ENCODE results near the gene KLF13.

Gene KLF13

DNA sequence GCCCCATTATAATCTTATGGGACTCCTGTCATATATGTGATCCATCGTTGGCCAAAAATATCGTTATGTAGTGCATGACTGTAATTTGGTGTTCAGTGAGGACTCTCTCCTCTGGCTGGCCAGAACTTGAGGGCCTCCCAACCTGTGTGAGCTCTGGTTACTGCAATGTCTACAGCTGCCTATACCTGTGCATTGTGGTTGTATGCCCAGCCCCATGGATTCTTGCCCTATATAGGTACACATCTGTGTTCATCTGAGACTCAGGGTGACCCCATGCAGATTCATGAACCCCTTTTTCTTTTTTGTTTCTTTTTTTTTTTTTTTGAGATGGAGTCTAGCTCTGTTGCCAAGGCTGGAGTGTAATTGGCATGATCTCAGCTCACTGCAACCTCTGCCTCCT, 32.6 kb upstream of the KLF13 start:
- peaks cover 4% of the 10 kb centered on the region for H3K4me1 Mint-ChIP-seq
- H3K27me3 Mint-ChIP-seq: peaks cover 3% of the 10 kb centered on the region
- no peaks in the 10 kb centered on the region for H3K9me3 Mint-ChIP-seq
- H3K36me3 Mint-ChIP-seq: peaks cover 2% of the 10 kb centered on the region
- no peak overlapping the region for H3K4me3 Mint-ChIP-seq
- DNase-seq (ENCODE audit: low spot score in 2 of 2): peak in 1 of 2 donors; percentile 4
- ATAC-seq (ENCODE audit: low read depth): no peak
- H3K27ac Mint-ChIP-seq: no peak overlapping the region

DNA sequence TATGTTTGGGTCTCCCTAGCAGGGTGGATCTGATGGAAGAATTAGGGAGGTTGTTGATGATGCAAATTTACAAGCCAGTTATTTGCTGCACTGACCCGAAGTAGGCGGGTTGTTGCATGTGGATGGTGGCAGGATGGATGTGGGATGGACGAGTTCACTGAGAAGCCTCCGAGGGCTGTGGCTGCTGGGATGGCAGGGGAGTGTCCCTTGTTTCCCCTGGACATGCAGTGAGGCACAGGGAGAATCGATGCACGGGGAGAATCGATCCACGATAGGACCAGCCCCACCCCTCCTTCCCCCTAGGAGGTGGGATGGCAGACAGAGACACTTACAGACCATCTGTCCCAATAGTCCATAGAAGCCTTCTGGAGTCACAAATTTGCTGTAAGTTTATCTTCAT, 31.0 kb upstream of the KLF13 start:
- Mint-ChIP-seq H3K27me3 (peaks cover 3% of the 10 kb centered on the region), H3K27ac (no peak overlapping the region), H3K36me3 (peaks cover 2% of the 10 kb centered on the region), H3K4me1 (peaks cover 4% of the 10 kb centered on the region), H3K9me3 (no peaks in the 10 kb centered on the region), H3K4me3 (no peak overlapping the region)
- DNase-seq (ENCODE audit: low spot score in 2 of 2) (peak in 1 of 2 donors; percentile 5), ATAC-seq (ENCODE audit: low read depth) (no peak)

DNA sequence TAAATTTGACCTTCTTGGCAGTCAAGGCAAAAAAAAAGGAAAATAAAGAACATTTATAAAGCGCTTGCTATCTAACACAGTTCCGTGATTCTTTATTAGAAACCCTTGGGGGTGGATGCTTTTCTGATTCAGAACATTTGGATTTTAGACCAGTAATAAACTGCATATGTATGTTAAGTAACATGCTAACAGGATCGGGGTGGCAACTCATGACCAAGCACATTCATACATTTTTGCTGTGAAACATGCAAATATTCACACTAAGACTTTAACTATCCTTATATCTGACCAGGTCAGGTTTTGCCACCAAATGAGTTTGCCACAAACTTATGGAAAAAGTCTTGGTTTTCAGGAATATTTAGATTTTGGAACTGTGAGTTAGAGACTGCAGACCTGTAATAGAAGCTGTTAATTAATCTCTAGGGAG, 30.4 kb upstream of the KLF13 start:
- Mint-ChIP-seq H3K9me3 (no peaks in the 10 kb centered on the region), H3K36me3 (peaks cover under 1% of the 10 kb centered on the region), H3K27me3 (peaks cover 3% of the 10 kb centered on the region), H3K27ac (no peak overlapping the region), H3K4me1 (peaks cover 2% of the 10 kb centered on the region), H3K4me3 (no peak overlapping the region)
- ATAC-seq (ENCODE audit: low read depth) (no peak), DNase-seq (ENCODE audit: low spot score in 2 of 2) (no peak)

DNA sequence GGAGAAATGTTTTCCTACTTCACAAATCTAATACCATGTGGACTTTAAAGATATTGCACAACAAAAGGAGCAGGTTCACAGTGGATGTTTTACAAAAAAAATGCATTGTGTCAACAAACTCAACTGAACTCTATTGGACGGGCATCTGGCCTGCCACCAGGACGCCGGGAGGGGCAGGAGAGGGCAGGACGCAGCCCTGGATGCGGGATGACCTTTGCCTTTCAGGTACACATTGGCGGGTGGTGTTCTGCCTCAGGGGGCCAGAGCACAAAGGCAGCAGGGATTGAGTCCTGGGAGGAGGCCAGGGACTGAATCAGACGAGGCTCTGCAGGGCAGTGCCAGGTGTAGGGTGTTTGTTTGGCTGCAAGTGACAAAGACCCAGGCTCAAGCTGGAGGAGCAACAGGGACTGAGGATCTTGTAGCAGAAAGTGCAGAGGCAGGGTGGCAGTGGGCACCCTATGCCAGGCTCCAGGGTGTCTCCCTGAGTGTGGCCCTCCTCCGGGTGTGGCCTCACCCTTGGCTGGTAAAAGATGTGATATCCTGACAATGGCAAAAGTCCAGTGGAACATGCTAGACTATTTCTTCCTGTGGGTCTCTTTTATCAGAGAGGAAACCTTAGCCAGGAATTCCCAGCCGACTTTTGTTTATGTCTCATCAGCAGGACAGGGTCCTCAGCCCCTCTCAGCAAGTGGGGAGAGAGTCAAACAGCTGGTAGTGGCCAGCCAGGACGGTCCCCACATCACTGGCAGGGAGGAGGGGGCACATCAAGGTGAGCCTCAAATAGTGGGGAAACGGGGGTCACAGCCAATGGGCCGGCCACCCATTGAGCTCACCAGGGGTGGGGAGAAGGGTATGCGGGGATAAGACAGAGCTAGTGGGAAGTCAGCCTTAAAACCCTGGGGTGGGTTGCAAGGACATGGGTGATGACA, 29.7 kb upstream of the KLF13 start:
- Mint-ChIP-seq H3K27me3 (peaks cover 3% of the 10 kb centered on the region), H3K9me3 (no peaks in the 10 kb centered on the region), H3K4me1 (peaks cover 3% of the 10 kb centered on the region), H3K27ac (no peak overlapping the region), H3K36me3 (no peaks in the 10 kb centered on the region), H3K4me3 (no peak overlapping the region)
- DNase-seq (ENCODE audit: low spot score in 2 of 2): peak in 1 of 2 donors; percentile 6
- no peak for ATAC-seq (ENCODE audit: low read depth)

DNA sequence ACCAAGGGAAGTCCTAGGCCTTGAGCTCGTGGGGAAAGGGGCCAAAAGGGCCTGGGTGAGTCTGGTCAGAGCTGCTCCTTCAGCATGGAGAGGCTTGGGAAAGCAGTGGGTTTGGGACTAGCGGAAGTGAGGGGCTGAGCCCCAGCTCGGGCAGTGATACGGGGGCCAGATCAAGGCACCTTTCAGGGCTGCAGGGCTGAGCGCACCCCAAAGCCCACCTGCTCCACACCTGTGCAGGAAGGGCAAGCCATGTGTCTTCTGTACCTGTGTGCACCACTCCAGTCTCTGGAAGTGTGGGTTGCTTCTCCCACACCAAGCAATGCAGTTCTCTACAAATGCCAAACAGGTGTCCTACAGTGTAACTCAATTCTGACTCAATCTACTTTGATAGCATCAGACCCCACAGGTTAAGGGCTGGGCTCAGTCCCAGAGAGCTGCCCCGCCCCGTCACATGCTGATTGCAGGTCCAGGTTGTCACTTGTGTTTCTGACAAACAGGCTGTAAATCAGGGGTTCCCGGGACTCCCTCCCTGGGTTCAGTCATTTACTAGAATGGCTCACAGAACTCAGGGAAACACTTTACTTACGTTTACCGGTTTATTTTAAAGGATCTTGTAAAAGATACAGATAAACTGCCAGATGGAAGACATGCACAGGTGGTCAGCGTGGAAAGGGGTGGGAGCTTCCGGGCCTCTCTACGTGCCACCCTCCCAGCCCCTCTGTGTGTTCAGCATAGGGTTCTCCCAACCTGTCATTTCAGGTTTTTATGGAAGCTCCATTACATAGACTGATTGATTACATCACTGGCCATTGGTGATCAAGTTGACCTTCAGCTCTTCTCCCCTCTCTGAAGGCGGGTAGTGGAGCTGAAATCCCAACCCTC, 28.8 kb upstream of the KLF13 start:
- Mint-ChIP-seq H3K27ac (no peak overlapping the region), H3K9me3 (no peaks in the 10 kb centered on the region), H3K36me3 (no peaks in the 10 kb centered on the region), H3K4me1 (peaks cover 10% of the 10 kb centered on the region), H3K27me3 (no peaks in the 10 kb centered on the region), H3K4me3 (no peak overlapping the region)
- DNase-seq (ENCODE audit: low spot score in 2 of 2) (peak in 1 of 2 donors; percentile 6), ATAC-seq (ENCODE audit: low read depth) (no peak)

DNA sequence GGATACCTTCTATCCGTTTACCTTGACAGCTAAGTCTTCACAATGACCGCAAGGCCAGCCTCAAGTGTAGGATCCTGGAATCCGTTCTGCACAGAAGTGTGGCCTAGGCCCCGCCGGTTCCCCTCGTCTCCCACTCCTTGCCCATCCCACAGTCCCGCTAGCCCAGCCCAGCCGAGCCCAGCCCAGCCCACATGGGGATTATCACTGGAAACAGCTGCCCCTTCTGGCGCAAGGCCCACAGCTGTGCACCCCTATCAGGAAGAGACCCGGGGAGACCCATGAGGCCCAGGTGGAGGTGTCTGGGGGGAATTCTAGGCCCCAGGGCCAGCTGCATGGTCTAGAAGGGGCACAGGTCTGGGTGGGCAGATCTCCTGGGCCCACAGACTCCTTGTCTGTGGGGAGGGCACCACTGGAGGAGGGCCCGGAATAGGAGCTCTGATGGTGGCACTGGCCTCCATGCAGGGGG, 27.9 kb upstream of the KLF13 start:
- H3K4me3 Mint-ChIP-seq: no peak overlapping the region
- peaks cover 15% of the 10 kb centered on the region for H3K4me1 Mint-ChIP-seq
- no peak for ATAC-seq (ENCODE audit: low read depth)
- no peaks in the 10 kb centered on the region for H3K27me3 Mint-ChIP-seq
- no peaks in the 10 kb centered on the region for H3K36me3 Mint-ChIP-seq
- H3K9me3 Mint-ChIP-seq: no peaks in the 10 kb centered on the region
- DNase-seq (ENCODE audit: low spot score in 2 of 2): peak in 1 of 2 donors; percentile 7
- no peak overlapping the region for H3K27ac Mint-ChIP-seq

DNA sequence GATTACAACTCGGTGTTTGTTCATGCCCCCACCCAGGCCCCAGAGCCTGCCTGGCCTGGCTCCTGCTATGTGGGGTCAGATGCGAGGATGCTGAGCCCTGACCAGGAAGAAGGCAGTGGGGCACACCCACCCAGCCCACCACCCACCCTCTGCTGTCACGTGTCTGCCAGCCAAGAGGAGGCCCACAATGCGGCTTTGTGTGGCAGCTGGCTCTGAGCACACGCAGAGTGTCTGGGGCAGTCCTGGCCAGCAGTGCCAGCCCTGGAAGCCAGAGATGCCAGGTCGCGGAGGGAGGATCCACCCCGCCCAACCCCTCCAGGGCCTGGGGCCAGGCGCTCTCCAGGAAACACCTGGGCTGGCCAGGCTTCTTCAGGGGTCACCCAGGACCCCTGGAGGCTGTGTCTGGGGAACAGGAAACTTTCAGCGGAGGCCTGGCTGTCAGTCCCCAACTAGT, 26.4 kb upstream of the KLF13 start:
- Mint-ChIP-seq H3K27me3 (no peaks in the 10 kb centered on the region), H3K4me1 (peaks cover 20% of the 10 kb centered on the region), H3K27ac (no peak overlapping the region), H3K36me3 (no peaks in the 10 kb centered on the region), H3K9me3 (no peaks in the 10 kb centered on the region), H3K4me3 (no peak overlapping the region)
- ATAC-seq (ENCODE audit: low read depth): no peak
- DNase-seq (ENCODE audit: low spot score in 2 of 2): peak in 1 of 2 donors; percentile 5

DNA sequence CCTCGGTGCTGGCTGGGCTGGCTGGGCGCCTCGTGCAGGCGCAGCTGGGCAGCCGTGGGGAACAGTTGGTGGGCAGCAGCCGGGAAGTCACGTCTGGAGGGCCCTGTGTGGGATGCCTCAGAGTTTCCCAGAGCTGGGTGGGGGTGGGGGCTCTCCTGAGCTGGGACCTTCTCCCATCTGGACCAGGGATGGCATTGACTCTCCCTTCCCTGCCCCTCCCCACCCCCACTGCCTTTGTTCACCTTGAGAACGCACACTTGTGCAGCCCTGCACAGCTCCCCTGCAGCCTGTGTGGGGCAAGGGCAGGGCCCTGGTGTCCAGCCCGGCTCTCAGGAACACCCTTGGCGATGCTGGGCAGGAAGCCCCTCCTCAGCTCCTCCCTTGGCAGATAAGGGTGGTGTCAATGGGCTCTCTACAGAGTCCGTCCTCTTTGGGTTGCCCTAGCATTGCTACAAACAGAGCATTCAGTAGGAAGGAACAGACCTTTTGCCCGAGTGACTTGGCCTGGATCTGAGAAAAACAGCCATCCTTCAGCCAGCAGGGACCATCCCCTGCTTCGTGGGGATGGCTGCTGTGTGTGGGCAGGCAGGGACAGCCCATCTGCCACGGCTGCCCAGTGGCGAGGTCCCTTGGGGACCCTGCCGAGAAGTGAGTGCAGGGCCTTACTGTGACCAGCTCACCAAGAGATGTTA, 25.5 kb upstream of the KLF13 start:
- ATAC-seq (ENCODE audit: low read depth) (no peak), DNase-seq (ENCODE audit: low spot score in 2 of 2) (peak in 1 of 2 donors; percentile 10)
- Mint-ChIP-seq H3K27ac (no peak overlapping the region), H3K4me3 (no peak overlapping the region), H3K36me3 (no peaks in the 10 kb centered on the region), H3K9me3 (no peaks in the 10 kb centered on the region), H3K27me3 (no peaks in the 10 kb centered on the region), H3K4me1 (peaks cover 20% of the 10 kb centered on the region)

DNA sequence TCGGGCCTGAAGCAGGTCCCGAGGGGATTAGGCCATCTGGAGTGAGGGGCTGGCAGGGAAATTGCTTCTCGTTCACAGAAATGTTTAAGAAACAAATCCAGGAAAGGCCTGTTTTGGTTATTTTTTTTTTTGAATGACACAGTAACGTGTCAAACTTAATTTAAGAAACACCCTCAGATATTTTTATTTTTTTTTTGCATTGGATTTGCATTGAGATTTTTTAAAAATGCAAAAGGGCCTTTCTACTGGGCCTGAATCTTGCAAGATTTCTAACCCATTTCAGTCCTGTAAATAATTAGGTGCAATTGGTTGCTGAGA, 25.0 kb upstream of the KLF13 start:
- DNase-seq (ENCODE audit: low spot score in 2 of 2) (no peak), ATAC-seq (ENCODE audit: low read depth) (no peak)
- Mint-ChIP-seq H3K27me3 (no peaks in the 10 kb centered on the region), H3K4me3 (no peak overlapping the region), H3K36me3 (no peaks in the 10 kb centered on the region), H3K4me1 (peaks cover 20% of the 10 kb centered on the region), H3K27ac (no peak overlapping the region), H3K9me3 (no peaks in the 10 kb centered on the region)

DNA sequence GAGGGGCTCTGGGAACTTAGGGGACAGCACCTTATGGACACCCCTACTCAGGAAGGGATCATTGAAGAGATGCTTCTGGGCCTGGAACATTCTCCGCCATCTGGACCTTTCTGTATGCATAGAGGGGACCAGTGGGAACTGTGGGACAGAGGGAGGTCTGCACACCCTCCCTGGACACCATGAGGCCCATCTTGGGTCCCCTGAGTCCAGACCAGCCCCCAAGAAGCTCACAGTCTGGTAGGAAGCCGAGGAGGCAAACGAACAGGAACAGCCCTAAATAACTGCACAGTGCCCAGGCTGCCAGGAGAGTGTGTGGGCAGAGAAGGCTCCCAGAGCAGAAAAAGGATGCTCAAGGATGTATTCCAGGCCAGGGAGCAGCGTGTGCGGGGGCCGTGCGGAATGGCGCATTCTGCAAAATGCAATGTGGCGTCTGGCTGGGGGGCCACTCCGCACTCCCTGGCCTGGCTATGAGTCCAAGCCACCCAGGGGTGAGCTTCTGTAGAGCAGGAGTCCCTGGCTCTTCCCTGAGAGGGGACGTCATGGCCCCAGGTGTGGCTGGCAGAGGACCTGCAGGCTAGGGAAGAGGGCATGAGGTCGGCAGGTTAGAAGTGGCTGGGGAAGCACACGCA, 24.5 kb upstream of the KLF13 start:
- Mint-ChIP-seq H3K4me3 (no peak overlapping the region), H3K27ac (peak overlapping the region; percentile 9), H3K36me3 (no peaks in the 10 kb centered on the region), H3K27me3 (no peaks in the 10 kb centered on the region), H3K9me3 (no peaks in the 10 kb centered on the region), H3K4me1 (peaks cover 21% of the 10 kb centered on the region)
- no peak for ATAC-seq (ENCODE audit: low read depth)
- peak in 1 of 2 donors; percentile 9 for DNase-seq (ENCODE audit: low spot score in 2 of 2)

DNA sequence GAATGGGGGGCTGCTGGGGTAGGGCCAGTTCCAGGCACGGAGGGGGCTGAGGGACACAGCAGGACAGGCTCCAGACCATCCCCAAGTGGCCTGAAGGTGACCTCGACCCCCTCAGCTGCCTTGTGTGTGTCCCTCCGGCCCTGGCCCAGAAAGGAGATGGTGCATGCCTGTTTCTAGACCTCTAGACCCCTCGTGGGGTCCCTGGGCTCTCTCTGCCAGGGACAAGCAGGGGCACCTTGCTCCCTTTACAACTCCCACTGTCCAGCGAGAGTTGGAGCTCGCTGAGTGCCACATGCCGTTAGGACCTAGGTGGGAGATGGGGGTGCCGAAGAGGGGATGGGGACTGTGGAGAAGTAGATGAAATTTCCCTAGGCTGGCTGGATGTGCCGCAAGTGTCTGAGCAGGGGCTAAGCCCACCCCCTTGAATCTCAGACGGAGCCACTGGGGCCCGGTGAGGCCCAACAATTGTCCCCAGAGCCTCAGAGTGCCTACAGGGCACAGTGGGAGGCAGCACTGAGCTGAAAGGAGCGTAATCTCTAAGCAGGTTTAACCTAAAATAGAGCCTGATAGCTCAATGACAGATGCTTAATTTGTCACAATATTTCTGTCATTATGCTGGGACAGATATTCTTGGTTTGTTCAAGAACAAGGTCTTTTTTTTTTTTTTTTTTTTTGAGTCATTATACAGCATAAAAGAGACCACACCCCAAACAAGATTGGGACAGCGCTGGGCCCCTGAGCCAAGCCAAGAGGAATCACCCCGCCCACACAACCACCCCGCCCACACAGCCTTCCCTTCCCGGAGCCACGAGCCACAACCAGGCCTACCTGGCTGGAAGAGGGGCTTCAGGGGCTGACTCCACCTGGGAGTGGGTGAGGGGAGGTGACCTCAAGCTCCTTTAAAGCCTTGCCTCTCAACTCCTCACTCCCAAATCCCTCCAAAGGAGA, 23.6 kb upstream of the KLF13 start:
- peak; percentile 73 for ATAC-seq (ENCODE audit: low read depth)
- Mint-ChIP-seq H3K36me3 (no peaks in the 10 kb centered on the region), H3K27ac (peak overlapping the region; percentile 9)

DNA sequence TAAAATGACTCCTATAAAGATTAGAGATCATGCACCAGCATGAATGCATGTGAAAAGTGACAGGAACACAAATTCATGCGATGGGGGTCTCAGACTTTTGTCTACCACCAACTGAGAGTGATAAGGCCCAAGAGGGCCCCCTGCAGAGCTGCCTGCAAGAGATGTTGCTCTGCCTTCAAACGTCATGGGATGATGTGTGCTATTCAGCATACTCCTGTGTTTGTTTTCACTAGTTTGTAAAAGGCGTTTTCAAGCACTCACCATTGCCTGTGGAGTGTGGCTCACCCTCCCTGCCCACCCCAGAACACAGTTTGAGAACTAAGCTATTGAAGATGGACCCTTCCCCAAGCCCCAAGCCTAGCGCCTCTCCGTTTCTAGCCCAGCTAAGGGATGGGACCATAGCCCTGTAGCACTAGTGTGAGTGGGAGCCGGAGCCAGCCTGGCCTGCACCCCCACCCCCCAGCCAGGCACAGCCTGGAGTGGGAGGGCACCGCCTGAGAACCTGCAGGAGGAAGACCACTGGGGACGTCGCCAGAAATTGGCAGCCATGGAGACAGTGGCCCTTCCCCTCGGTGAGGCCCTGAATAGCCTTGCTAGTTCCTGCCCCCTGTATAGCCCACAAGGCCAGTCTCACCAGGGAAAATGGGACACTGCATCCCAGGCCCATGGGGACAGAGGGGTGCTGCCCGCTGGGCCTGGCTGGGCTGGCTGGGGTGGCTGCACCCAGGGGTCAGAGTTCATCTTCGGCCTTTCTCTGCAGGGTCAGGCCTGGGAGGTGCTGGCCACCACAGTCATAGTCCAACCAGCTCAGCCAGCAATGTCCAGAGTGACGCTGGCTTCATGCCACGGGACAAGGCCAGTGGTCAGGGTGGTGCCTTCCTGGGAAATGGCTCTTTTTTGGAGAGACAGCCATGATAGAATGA, 22.6 kb upstream of the KLF13 start:
- peaks cover 30% of the 10 kb centered on the region for H3K4me1 Mint-ChIP-seq
- H3K27me3 Mint-ChIP-seq: peaks cover 4% of the 10 kb centered on the region
- no peaks in the 10 kb centered on the region for H3K36me3 Mint-ChIP-seq
- DNase-seq (ENCODE audit: low spot score in 2 of 2) (peak in 1 of 2 donors; percentile 10), ATAC-seq (ENCODE audit: low read depth) (no peak)
- H3K27ac Mint-ChIP-seq: no peak overlapping the region
- no peak overlapping the region for H3K4me3 Mint-ChIP-seq
- H3K9me3 Mint-ChIP-seq: no peaks in the 10 kb centered on the region

More for the DNA sequence above, 23.6 kb upstream of the KLF13 start:
- H3K9me3 Mint-ChIP-seq: no peaks in the 10 kb centered on the region
- peaks cover 26% of the 10 kb centered on the region for H3K4me1 Mint-ChIP-seq
- H3K27me3 Mint-ChIP-seq: peaks cover 2% of the 10 kb centered on the region
- peak in 1 of 2 donors; percentile 8 for DNase-seq (ENCODE audit: low spot score in 2 of 2)
- peak overlapping the region; percentile 27 for H3K4me3 Mint-ChIP-seq
